ENCODE measurements around the gene LGALS9.
"Not testable (repeated sequence)": the region's sequence is repeated elsewhere in the genome, so short reads cannot be mapped to it uniquely, and the experiment has no call there.

The LGALS9 gene

GRCh38 chr17:27671591-27671910 is 40.6 kb downstream of the LGALS9 start:
- Histone ChIP-seq H3K9me3 (no peaks in the 10 kb centered on the region), H3K4me3 (no peak overlapping the region), H3K4me1 (no peaks in the 10 kb centered on the region), H3K36me3 (no peaks in the 10 kb centered on the region), H3K27ac (no peak overlapping the region), H3K27me3 (no peaks in the 10 kb centered on the region)
- intact Hi-C loops (cut with DNase I; ENCODE audit: low total_unique reads), result no loop called here
- no peak for DNase-seq
- no peak for TF ChIP-seq CTCF (IDR thresholded peaks at IDR 0.05)

GRCh38 chr17:27671977-27672480 is 41.0 kb downstream of the LGALS9 start:
- intact Hi-C loops (cut with DNase I; ENCODE audit: low total_unique reads); H3K4me1 ChIP-seq; H3K4me3 ChIP-seq; H3K27me3 ChIP-seq; H3K36me3 ChIP-seq; H3K27ac ChIP-seq; H3K9me3 ChIP-seq: not testable (repeated sequence)
- peak in 1 of 2 donors; percentile 28 for DNase-seq

- H3K27me3 ChIP-seq, result peaks cover 0 to 6% of the 10 kb centered on the region in 2 donors
- peak in 1 of 2 donors; percentile 54 for DNase-seq
- no peak overlapping the region for H3K4me3 ChIP-seq
- H3K9me3 ChIP-seq, result no peaks in the 10 kb centered on the region
- TF ChIP-seq CTCF (IDR thresholded peaks at IDR 0.05), result no peak
- no peaks in the 10 kb centered on the region for H3K4me1 ChIP-seq
- intact Hi-C loops (cut with DNase I; ENCODE audit: low total_unique reads), result no loop called here
- no peaks in the 10 kb centered on the region for H3K36me3 ChIP-seq
- no peak overlapping the region for H3K27ac ChIP-seq
Measured at GRCh38 chr17:27674335-27674734, 43.3 kb downstream of the LGALS9 start.

GRCh38 chr17:27677191-27677590 is 46.2 kb downstream of the LGALS9 start:
- H3K36me3 ChIP-seq, result no peaks in the 10 kb centered on the region
- H3K27me3 ChIP-seq, result peaks cover 0 to 6% of the 10 kb centered on the region in 2 donors
- H3K4me3 ChIP-seq, result no peak overlapping the region
- H3K4me1 ChIP-seq, result no peaks in the 10 kb centered on the region
- H3K27ac ChIP-seq, result no peak overlapping the region
- no peaks in the 10 kb centered on the region for H3K9me3 ChIP-seq
- no peak for TF ChIP-seq CTCF (IDR thresholded peaks at IDR 0.05)
- no peak for DNase-seq
- intact Hi-C loops (cut with DNase I; ENCODE audit: low total_unique reads), result no loop called here

GRCh38 chr17:27686322-27686721 is 55.3 kb downstream of the LGALS9 start:
- intact Hi-C loops (cut with DNase I; ENCODE audit: low total_unique reads); DNase-seq; H3K4me1 ChIP-seq; H3K9me3 ChIP-seq; H3K4me3 ChIP-seq; H3K27me3 ChIP-seq; H3K27ac ChIP-seq; H3K36me3 ChIP-seq: not testable (repeated sequence)

- Histone ChIP-seq H3K27ac (no peak overlapping the region), H3K4me3 (no peak overlapping the region), H3K4me1 (no peaks in the 10 kb centered on the region), H3K9me3 (peaks cover 0 to 15% (median 2%) of the 10 kb centered on the region in 3 donors), H3K36me3 (no peaks in the 10 kb centered on the region), H3K27me3 (no peaks in the 10 kb centered on the region)
- no peak for TF ChIP-seq CTCF (IDR thresholded peaks at IDR 0.05)
- no peak for DNase-seq
- intact Hi-C loops (cut with DNase I; ENCODE audit: low total_unique reads), result no loop called here
Measured at GRCh38 chr17:27690882-27691281, 59.9 kb downstream of the LGALS9 start.

GRCh38 chr17:27695254-27695814 is 64.3 kb downstream of the LGALS9 start:
- H3K27ac ChIP-seq; H3K27me3 ChIP-seq; H3K4me1 ChIP-seq; DNase-seq; intact Hi-C loops (cut with DNase I; ENCODE audit: low total_unique reads); H3K4me3 ChIP-seq; H3K36me3 ChIP-seq: not testable (repeated sequence)
- H3K9me3 ChIP-seq, result peaks cover 0 to 15% (median 0%) of the 10 kb centered on the region in 3 donors
